Activated T-cell treated with anti-CD3 and anti-CD28 coated beads, Interleukin-2, amount 50 U/mL, for 24 hours (primary cell): ENCODE data around the gene NEDD4.
"Not testable (repeated sequence)": the region's sequence is repeated elsewhere in the genome, so short reads cannot be mapped to it uniquely, and the experiment has no call there.

ENCODE experiments used
- DNase-seq: peaks from one replicate; pipeline ENCODE4 v3.0.0-alpha.2; 2020
- H3K27ac Mint-ChIP-seq: 2 replicates; pipeline ENCODE4 v1.8.0; 2020; ENCODE audit warnings: mild to moderate bottlenecking, mixed read lengths
- H3K27me3 Mint-ChIP-seq: 2 replicates; pipeline ENCODE4 v1.8.0; 2020; ENCODE audit warnings: mixed read lengths
- H3K36me3 Mint-ChIP-seq: 2 replicates; pipeline ENCODE4 v1.8.0; 2020; ENCODE audit warnings: low read depth, mixed read lengths
- H3K4me1 Mint-ChIP-seq: 2 replicates; pipeline ENCODE4 v1.8.0; 2020; ENCODE audit warnings: low read depth, mixed read lengths
- H3K4me3 Mint-ChIP-seq: 2 replicates; pipeline ENCODE4 v1.8.0; 2020; ENCODE audit warnings: mild to moderate bottlenecking, moderate library complexity, mixed read lengths
- H3K9me3 Mint-ChIP-seq: 2 replicates; pipeline ENCODE4 v1.8.0; 2020; ENCODE audit warnings: mixed read lengths

The NEDD4 gene

DNA sequence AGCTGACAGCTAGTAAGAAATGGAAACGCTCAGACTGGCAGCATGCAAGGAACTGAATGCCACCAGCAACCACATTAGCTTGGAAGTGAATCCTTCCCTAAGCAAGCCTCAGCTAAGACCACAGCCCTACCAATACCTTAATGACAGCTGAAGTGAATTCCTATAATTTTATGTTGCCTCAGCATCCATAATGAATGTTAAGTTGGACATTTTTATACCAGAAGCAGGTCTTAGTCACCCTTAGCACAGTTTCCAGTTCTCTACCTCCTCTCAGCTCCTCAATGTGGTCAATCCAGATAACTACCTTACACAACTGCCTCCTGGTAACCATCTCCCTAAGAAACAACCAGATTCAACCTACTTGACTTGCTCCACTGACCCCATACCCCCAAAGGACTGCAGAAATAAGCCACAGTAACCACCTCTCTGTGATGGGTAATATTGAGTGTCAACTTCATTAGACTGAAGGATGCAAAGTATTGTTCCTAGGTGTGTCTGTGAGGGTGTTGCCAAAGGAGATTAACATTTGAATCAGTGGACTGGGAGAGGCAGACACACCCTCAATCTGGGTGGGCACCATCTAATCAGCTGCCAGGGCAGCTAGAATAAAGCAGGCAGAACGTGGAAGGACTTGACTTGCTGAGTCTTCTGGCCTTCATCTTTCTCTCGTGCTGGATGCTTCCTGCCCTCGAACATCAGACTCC, 33.5 kb downstream of the NEDD4 start:
- peaks cover 15% of the 10 kb centered on the region for H3K36me3 Mint-ChIP-seq
- no peaks in the 10 kb centered on the region for H3K4me1 Mint-ChIP-seq
- no peaks in the 10 kb centered on the region for H3K9me3 Mint-ChIP-seq
- H3K4me3 Mint-ChIP-seq: no peak overlapping the region
- no peak for DNase-seq
- no peak overlapping the region for H3K27ac Mint-ChIP-seq
- H3K27me3 Mint-ChIP-seq: no peaks in the 10 kb centered on the region

DNA sequence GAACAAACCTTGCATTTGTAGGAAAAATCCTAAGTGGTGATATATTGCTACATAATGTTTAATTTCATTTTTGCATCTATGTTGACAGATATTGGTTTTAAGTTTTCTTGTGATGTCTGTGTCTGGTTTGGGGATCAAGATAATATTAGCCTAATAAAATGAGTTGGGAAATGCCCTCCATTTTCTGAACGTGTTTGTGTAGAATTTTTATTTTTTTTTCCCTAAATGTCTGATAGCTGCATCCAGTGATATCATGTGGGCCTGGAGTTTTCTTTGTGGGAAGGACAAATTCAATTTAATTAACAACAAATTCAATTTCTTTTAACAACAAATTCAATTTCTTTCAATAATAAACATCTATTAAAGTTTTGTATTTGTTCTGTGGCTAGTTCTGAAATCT, 35.1 kb downstream of the NEDD4 start:
- H3K36me3 Mint-ChIP-seq: peaks cover 9% of the 10 kb centered on the region
- no peaks in the 10 kb centered on the region for H3K27me3 Mint-ChIP-seq
- no peak overlapping the region for H3K27ac Mint-ChIP-seq
- no peak for DNase-seq
- H3K4me3 Mint-ChIP-seq: no peak overlapping the region
- H3K4me1 Mint-ChIP-seq: no peaks in the 10 kb centered on the region
- no peaks in the 10 kb centered on the region for H3K9me3 Mint-ChIP-seq

DNA sequence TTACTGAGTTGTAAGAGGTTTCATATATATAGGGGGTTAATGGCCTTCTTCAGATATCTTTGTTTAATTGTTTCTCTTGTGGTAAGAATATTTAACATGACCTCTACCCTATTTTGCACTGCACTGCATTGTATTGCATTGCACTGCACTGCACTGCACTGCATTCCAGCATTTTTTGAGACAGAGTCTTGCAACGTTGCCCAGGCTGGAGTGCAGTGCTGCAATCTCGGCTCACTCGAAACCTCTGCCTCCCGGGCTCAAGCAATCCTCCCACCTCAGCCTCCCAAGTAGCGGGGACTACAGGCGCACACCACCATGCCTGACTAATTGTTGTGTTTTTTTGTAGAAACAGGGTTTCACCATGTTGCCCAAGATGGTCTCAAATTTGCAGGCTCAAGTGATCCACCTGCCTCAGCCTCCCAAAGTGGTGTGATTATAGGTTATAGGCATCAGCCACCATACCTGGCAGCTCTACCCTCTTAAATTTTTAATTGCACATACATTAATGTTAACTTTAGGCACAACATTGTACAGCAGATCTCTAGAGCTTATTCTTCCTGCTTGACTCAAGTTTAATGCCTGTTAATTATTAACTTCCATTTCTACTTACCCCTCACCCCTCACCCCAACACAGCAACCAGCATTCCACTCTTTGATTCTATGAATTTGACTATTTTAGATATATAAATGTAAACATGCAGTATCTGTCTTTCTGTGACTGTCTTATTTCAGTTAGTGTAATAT, 38.4 kb downstream of the NEDD4 start:
- Mint-ChIP-seq H3K27me3 (no peaks in the 10 kb centered on the region), H3K4me1 (no peaks in the 10 kb centered on the region), H3K36me3 (peaks cover 15% of the 10 kb centered on the region), H3K4me3 (no peak overlapping the region), H3K9me3 (no peaks in the 10 kb centered on the region), H3K27ac (no peak overlapping the region)
- no peak for DNase-seq

DNA sequence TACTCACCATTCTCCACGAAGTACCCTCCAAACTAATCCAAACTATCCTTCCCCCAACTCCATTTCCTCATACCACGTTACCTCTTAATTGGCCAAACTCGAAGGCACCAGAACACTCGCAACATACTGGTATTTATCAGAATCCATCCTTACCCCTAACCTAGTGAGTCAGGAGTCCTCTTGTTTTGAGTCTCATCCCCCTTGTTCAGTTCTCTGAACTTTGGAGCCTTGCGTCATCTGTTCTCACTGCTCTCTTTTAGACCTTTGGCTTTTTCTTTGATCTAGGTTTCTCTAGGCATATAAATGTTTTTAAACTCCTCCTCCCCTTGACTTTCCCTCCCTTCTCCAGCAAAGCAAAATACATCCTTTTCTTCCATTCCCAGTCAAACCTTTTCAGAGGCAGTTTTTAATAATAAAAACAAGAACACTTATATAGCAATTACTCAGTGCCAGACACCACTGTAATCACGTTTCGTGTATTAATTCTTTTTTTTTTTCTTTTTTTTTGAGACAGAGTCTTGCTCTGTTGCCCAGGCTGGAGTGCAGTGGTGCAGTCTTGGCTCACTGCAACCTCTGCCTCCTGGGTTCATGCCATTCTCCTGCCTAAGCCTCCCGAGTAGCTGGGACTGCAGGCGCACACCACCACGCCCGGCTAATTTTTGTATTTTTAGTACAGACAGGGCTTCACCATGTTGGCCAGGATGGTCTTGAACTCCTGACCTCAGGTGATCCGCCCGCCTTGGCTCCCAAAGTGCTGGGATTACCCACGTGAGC, 40.7 kb downstream of the NEDD4 start:
- H3K27ac Mint-ChIP-seq, H3K27me3 Mint-ChIP-seq, DNase-seq, H3K9me3 Mint-ChIP-seq, H3K4me1 Mint-ChIP-seq, H3K4me3 Mint-ChIP-seq: not testable (repeated sequence)
- peaks cover 25% of the 10 kb centered on the region for H3K36me3 Mint-ChIP-seq

DNA sequence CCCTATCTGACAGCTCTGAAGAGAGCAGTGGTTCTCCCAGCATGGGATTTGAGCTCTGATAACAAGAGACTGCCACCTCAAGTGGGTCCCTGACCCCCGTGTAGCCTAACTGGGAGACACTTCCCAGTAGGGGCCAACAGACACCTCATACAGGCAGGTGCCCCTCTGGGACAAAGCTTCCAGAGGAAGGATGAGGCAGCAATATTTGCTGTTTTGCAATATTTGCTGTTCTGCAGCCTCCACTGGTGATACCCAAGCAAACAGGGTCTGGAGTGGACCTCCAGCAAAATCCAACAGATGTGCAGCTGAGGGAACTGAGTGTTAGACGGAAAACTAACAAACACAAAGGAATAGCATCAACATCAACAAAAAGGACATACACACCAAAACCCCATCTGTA, 48.8 kb downstream of the NEDD4 start:
- not testable (repeated sequence) for DNase-seq, H3K27me3 Mint-ChIP-seq, H3K4me1 Mint-ChIP-seq, H3K27ac Mint-ChIP-seq, H3K9me3 Mint-ChIP-seq, H3K4me3 Mint-ChIP-seq
- peaks cover 52% of the 10 kb centered on the region for H3K36me3 Mint-ChIP-seq

DNA sequence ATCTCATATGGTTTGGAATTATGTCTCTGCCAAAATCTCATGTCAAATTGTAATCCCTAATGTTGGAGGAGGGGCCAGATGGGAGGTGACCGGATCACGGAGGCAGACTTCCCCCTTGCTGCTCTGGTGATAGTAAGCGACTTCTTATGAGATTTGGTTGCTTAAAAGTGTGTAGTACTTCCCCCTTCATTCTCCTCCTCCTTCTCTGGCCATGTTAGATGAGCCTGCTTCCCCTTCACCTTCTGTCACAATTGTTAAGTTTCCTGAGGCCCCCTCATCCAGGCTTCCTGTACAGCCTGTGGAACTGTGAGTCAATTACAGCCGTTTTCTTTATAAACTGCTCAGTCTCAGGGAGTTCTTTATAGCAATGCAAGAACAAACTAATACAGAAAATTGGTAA, 51.1 kb downstream of the NEDD4 start:
- Mint-ChIP-seq H3K27me3 (no peaks in the 10 kb centered on the region), H3K4me3 (no peak overlapping the region), H3K9me3 (peaks cover 13% of the 10 kb centered on the region), H3K36me3 (peaks cover 53% of the 10 kb centered on the region), H3K4me1 (no peaks in the 10 kb centered on the region), H3K27ac (no peak overlapping the region)
- no peak for DNase-seq

DNA sequence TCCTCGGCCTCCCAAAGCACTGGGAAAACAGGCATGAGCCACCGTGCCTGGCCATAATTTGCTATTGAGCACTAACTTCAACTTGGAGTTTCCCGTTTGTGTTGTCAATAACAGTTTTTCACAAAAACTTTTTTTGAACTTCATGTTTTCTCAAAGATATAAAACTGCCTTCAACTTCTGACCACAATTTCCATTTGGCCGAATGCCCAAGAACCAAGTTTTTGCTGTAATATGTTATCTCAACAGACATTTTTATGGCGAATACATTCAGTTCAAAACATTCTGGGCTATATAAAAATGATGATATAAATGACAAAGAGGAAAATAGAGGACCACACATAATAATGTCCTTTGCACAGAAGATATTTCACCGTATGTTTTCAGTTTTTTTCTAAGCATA, 56.4 kb downstream of the NEDD4 start:
- H3K27ac Mint-ChIP-seq: no peak overlapping the region
- no peak for DNase-seq
- no peaks in the 10 kb centered on the region for H3K27me3 Mint-ChIP-seq
- peaks cover 15% of the 10 kb centered on the region for H3K9me3 Mint-ChIP-seq
- no peak overlapping the region for H3K4me3 Mint-ChIP-seq
- peaks cover 24% of the 10 kb centered on the region for H3K36me3 Mint-ChIP-seq
- peaks cover 2% of the 10 kb centered on the region for H3K4me1 Mint-ChIP-seq

DNA sequence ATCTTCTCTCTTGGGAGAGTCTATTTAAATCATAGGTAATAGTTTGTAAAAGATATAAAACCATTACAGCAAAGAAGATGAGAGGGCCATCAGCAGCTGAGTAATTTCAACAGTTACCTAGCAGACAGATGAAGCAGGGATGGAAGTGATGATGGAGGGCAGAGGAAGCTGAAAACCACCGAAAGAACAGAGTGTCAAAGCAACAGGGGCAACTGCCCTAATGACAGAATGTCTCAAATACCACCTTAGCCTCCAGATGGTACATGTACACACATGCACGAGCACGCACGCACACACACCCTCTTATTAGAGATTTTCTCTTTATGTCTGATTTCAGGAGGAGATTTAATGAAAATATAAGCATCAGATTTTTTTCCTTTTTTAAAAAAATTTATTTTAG, 64.5 kb downstream of the NEDD4 start:
- no peak for DNase-seq
- no peak overlapping the region for H3K4me3 Mint-ChIP-seq
- H3K27ac Mint-ChIP-seq: no peak overlapping the region
- peaks cover 5% of the 10 kb centered on the region for H3K36me3 Mint-ChIP-seq
- peaks cover 3% of the 10 kb centered on the region for H3K4me1 Mint-ChIP-seq
- H3K27me3 Mint-ChIP-seq: no peaks in the 10 kb centered on the region
- H3K9me3 Mint-ChIP-seq: peaks cover 2% of the 10 kb centered on the region

DNA sequence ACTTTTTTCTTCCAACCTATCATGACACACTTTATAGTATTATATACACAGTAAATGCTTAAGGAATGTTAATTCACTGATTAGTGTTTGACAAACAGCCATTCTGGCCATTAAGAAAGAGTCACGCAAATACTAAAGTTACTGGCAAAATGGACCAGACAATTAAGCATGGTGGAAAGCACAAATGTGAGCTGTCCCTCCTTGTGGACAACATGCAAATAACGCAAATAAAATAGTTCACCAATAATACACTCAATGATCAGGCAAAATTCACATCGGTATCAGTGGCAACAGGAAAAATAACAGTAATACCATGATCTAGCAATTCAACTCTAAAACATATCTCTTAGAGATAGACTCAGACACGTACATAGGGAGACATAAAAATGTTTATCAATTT, 71.7 kb downstream of the NEDD4 start:
- H3K4me1 Mint-ChIP-seq: no peaks in the 10 kb centered on the region
- H3K9me3 Mint-ChIP-seq: no peaks in the 10 kb centered on the region
- no peak overlapping the region for H3K4me3 Mint-ChIP-seq
- DNase-seq: no peak
- H3K27me3 Mint-ChIP-seq: no peaks in the 10 kb centered on the region
- no peak overlapping the region for H3K27ac Mint-ChIP-seq
- no peaks in the 10 kb centered on the region for H3K36me3 Mint-ChIP-seq

DNA sequence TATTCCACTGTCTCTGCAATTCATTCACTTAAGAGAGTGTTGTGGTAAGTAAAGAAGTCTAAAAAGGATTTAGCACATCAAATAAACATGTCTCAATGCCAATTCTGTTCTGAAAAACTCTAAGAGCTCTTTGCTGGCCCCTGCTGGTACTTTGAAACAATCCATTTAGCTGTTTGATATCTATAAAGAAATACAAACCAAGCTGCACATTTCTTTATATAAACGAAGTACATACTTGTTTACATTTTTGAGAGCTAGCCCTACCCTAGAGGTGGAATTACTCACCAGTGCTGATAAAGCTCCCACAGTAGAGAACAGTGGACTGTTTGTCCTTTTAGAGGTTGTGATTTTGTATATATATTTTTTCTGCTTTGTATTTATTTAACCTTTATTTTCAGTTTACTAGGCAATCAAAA, 75.5 kb downstream of the NEDD4 start:
- no peaks in the 10 kb centered on the region for H3K36me3 Mint-ChIP-seq

DNA sequence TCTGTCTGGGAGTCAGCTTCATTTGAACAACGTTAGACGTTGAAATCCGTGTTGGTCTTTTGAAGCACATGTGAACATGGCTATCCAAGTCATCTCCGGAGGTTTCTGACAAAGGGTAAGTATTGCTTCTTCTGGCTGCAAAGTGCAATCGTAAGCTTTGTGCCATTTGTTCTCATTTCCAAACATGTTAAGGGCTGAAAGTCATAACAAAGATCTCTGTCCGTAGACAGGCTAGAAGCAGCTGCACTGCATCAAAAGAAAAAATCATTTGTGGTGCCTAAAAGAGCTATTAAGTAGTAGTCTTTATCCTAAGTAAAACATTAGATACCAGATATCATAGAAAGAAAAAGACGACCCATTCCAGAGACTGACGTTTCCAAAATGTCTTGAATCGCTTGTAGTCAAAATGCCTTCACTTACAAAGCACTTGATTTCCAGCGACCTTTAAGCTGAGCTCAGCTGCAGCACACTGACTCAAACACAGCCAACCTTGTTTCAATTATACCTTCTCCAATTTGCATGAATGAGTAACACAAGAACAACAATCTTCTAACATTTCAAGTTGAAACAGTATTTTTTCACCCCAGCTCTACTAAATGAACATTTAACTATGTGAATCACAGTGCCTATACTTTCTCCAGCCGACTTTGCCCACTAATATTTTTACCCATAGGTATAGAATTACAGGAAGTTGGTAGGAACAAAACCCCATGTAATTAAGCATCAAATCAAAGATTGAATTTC, 76.6 kb downstream of the NEDD4 start:
- Mint-ChIP-seq H3K27ac (no peak overlapping the region), H3K4me1 (no peaks in the 10 kb centered on the region), H3K27me3 (no peaks in the 10 kb centered on the region), H3K9me3 (no peaks in the 10 kb centered on the region), H3K4me3 (no peak overlapping the region), H3K36me3 (no peaks in the 10 kb centered on the region)
- no peak for DNase-seq

More for the DNA sequence above, 75.5 kb downstream of the NEDD4 start:
- Mint-ChIP-seq H3K27me3 (no peaks in the 10 kb centered on the region), H3K4me1 (no peaks in the 10 kb centered on the region), H3K4me3 (no peak overlapping the region), H3K9me3 (no peaks in the 10 kb centered on the region), H3K27ac (no peak overlapping the region)
- DNase-seq: no peak

DNA sequence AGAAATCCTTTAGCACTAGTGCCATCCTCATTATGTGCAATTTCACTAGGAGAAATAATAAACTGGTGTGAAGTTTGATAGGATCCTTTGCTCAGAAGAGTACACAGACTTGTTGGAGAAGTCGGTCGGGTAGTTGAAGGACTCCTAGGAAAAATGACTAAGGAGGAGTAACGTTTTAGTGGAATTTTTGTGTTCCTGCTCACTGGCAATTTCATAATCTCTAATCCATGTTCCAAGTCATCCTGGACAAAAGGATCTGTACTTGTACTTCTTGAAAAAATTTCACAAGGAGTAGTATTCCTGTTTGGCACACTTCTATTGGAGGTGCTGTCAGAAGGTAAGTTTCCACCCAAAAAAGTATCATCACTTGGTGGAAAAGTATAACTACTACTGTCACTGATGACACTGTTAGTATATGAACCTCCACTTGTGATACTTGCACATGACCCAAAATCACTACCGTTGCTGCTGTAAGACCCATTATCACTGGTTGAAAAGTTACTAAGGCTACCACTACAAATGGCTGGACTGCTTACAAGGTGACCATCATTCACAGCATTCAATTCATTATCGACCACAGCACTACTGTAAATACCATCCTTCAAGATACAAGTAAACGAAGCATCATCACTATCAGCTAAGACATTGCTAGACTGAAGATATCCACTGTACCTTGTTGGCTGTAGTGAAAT, 77.4 kb downstream of the NEDD4 start:
- no peak overlapping the region for H3K4me3 Mint-ChIP-seq
- no peaks in the 10 kb centered on the region for H3K36me3 Mint-ChIP-seq
- no peaks in the 10 kb centered on the region for H3K27me3 Mint-ChIP-seq

DNA sequence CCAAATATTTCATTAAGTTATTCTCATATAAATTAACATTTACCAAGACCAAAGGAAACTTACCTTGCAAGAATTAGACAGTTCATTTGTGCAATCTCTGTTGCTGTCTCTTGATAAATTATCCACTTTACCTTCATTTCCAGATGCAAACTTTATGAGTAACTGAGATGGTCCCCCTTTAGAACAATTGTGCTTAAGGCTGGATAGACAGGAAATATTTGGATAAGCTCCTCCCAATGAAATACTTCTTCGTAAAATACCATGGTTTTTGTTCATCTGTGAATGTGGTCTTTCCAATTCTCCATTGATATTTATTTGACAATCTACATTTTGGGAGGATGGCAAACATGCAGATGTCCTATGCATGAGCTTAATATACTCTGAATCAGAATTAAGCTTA, 78.2 kb downstream of the NEDD4 start:
- no peak overlapping the region for H3K4me3 Mint-ChIP-seq
- DNase-seq: no peak
- H3K4me1 Mint-ChIP-seq: no peaks in the 10 kb centered on the region
- H3K27ac Mint-ChIP-seq: no peak overlapping the region
- no peaks in the 10 kb centered on the region for H3K36me3 Mint-ChIP-seq
- H3K9me3 Mint-ChIP-seq: no peaks in the 10 kb centered on the region
- no peaks in the 10 kb centered on the region for H3K27me3 Mint-ChIP-seq

More for the DNA sequence above, 77.4 kb downstream of the NEDD4 start:
- Mint-ChIP-seq H3K4me1 (no peaks in the 10 kb centered on the region), H3K27ac (no peak overlapping the region), H3K9me3 (no peaks in the 10 kb centered on the region)
- DNase-seq: no peak

DNA sequence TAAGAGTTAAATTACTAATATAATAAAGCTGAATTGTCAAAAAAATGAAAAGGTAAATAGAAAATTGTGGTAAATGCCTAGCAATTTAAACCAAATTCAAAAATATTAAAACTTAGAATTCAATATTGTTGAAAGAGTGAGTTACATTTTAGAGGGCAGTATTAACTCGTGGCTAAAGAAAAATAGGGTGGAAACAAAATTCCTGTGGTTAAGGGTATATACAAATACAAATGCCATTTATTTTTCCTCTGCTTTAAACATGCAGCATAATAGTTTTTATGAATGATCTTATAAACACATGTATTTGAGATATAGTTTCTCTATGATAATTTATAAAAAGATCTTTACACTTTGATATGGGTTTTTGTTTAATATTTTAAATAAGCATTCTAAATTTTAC, 79.0 kb downstream of the NEDD4 start:
- H3K9me3 Mint-ChIP-seq: no peaks in the 10 kb centered on the region
- no peak overlapping the region for H3K27ac Mint-ChIP-seq
- DNase-seq: no peak
- no peaks in the 10 kb centered on the region for H3K36me3 Mint-ChIP-seq
- no peaks in the 10 kb centered on the region for H3K4me1 Mint-ChIP-seq
- no peaks in the 10 kb centered on the region for H3K27me3 Mint-ChIP-seq
- no peak overlapping the region for H3K4me3 Mint-ChIP-seq
